WI38 (cell line): ENCODE measurements around the gene MINDY4.

Experiments
- H3K4me3 ChIP-seq: 2 replicates; pipeline ENCODE4 v1.5.1; 2011; ENCODE audit warnings: low read depth, mild to moderate bottlenecking, control low read depth, low read length
- TF ChIP-seq, protein P1 (sequence below): IDR thresholded peaks from 2 replicates; pipeline ENCODE4 v1.5.1; 2012; ENCODE audit warnings: low read depth, mild to moderate bottlenecking, control low read depth, low read length

MINDY4 gene

GRCh38 chr7:30938435-30939316 is 167.5 kb downstream of the MINDY4 start:
- TF ChIP-seq, protein P1, sequence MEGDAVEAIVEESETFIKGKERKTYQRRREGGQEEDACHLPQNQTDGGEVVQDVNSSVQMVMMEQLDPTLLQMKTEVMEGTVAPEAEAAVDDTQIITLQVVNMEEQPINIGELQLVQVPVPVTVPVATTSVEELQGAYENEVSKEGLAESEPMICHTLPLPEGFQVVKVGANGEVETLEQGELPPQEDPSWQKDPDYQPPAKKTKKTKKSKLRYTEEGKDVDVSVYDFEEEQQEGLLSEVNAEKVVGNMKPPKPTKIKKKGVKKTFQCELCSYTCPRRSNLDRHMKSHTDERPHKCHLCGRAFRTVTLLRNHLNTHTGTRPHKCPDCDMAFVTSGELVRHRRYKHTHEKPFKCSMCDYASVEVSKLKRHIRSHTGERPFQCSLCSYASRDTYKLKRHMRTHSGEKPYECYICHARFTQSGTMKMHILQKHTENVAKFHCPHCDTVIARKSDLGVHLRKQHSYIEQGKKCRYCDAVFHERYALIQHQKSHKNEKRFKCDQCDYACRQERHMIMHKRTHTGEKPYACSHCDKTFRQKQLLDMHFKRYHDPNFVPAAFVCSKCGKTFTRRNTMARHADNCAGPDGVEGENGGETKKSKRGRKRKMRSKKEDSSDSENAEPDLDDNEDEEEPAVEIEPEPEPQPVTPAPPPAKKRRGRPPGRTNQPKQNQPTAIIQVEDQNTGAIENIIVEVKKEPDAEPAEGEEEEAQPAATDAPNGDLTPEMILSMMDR, result peak; percentile 97
- H3K4me3 ChIP-seq, result no peak overlapping the region

GRCh38 chr7:30941582-30942323 is 170.5 kb downstream of the MINDY4 start:
- no peak overlapping the region for H3K4me3 ChIP-seq
- TF ChIP-seq, protein P1, result no peak
